PC-9 (cell line): ENCODE measurements around the gene PCDHGA7.
"Not testable (repeated sequence)": the region's sequence is repeated elsewhere in the genome, so short reads cannot be mapped to it uniquely, and the experiment has no call there.

ENCODE experiments used
- EZH2 ChIP-seq: fragments of 200-600 bp; sonication (generic); IDR thresholded peaks from 2 replicates; pipeline ENCODE4 v1.8.0; 2017; ENCODE audit warnings: antibody characterized with exemption, low read depth
- TF ChIP-seq, protein P1 (sequence below): fragments of 200-600 bp; sonication (generic); conservative IDR thresholded peaks from 2 replicates; pipeline ENCODE4 v1.6.1; 2017; ENCODE audit warnings: mixed run types, antibody characterized with exemption, mild to moderate bottlenecking, moderate library complexity

- TF ChIP-seq, protein P1, sequence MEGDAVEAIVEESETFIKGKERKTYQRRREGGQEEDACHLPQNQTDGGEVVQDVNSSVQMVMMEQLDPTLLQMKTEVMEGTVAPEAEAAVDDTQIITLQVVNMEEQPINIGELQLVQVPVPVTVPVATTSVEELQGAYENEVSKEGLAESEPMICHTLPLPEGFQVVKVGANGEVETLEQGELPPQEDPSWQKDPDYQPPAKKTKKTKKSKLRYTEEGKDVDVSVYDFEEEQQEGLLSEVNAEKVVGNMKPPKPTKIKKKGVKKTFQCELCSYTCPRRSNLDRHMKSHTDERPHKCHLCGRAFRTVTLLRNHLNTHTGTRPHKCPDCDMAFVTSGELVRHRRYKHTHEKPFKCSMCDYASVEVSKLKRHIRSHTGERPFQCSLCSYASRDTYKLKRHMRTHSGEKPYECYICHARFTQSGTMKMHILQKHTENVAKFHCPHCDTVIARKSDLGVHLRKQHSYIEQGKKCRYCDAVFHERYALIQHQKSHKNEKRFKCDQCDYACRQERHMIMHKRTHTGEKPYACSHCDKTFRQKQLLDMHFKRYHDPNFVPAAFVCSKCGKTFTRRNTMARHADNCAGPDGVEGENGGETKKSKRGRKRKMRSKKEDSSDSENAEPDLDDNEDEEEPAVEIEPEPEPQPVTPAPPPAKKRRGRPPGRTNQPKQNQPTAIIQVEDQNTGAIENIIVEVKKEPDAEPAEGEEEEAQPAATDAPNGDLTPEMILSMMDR: not testable (repeated sequence)
- not testable (repeated sequence) for TF ChIP-seq EZH2
Measured at GRCh38 chr5:141414548-141415274, 32.2 kb downstream of the PCDHGA7 start.
